ELF-1 (cell line): ENCODE results near the gene SMAD7.

Source experiments
- DNase-seq: peaks from one replicate; pipeline ENCODE4 v3.0.0-alpha.2; 2016; ENCODE audit warnings: low read depth, low spot score

The SMAD7 gene

GRCh38 chr18:48944634-48945033, 6.1 kb downstream of the SMAD7 start:
- DNase-seq, result no peak

GRCh38 chr18:48943736-48944527, 6.8 kb downstream of the SMAD7 start:
- DNase-seq, result no peak

DNA sequence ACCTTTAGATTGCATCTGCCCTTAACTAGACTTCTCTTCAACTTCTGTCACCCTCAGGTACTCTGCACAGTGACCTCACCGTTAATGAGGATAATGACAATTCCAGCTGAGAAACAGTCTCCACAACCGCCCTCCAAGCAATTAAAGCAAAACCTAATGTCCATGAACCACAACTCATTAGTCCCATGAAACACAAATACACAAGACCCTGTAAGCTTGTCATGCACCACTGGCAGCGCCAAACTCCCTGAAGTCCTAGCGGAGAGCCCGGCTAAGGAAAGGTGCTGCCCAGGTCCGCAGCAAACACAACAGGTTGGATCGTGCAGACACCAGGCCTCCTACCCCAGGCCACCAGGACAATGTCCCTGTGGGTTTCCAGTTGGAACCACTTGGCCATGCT, 7.4 kb downstream of the SMAD7 start:
- DNase-seq, result no peak

GRCh38 chr18:48942554-48943261, 8.1 kb downstream of the SMAD7 start:
- DNase-seq, result peak; percentile 66

- no peak for DNase-seq
Measured at GRCh38 chr18:48942086-48942485, 8.7 kb downstream of the SMAD7 start.

- no peak for DNase-seq
Measured at GRCh38 chr18:48941672-48942071, 9.1 kb downstream of the SMAD7 start.

DNA sequence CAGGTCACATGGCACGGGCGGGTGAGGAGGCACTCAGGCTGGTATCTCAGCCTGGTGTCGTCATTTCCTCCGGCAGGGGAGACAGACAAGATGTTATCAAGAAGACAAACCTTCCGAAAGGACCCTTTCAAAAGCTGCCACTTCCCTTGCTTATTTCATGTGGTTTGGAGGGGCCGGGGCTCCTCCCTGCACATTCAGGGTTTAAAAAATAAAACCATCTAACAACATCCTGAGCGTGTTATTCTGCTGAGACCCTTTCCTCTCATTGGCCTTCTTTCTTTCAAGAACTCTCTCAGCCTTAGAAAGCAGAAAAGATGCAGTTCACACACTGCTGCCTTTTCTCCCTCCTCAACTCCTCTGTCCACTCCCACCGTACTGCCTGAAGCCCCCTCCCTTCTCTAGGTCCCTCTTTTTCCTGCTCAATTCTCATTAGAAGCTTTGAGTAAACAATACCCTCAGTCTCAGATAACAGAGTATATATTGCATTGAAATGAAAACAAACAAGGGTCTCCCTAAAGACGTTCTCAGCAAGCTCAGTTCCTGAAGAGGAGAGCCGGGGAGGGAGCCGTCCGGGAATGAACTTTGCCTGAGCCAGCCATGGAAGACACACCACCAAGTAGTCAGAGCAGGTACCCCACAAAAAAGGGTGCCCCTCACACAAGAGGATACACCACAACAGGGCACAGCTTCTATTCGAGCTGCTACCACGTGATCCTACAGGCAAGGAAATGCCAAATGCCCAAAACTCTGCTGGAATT, 9.7 kb downstream of the SMAD7 start:
- peak; percentile 61 for DNase-seq

DNA sequence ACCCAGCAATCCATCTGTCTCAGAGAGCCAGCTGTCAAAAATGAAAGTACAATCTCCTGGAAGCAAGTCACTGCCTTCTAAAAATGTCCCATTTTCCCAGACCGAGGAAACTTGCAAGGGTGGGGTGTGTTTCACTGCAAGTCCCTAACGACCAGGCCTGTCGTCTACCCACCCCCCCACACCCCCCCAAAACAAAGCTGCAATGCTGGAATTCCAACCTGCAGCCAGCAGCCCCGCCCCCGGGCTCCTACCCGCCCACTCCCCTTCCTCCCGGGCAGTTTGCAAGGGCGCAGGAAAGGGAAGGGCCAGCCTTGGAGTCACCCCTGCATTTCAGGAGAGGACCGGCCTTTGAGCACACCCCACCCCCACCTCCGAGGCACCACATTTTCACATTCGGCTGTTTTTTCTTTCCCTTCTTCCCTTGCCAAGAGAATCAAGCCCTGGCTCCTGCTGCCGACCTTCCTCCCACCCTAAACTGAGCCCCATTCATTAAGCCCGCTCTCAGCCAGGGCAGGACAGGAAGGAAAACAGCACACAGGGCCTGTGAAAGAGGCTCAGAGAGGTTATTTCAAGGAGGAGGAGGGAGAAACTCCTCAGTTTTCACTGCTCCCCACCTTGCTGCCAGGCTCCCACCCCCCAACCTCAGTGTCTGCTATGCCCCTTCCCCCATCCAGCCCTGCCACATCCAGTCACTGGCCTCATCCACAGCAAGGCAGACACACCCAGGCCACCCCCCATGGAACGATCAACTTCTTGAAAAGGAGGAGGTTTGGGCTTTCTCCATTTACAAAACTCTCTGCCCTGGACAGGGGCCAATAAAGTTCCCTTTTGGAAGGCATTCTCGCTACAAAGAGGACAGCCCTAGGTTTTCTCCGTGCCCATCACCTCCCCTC, 11.3 kb downstream of the SMAD7 start:
- DNase-seq, result no peak

- no peak for DNase-seq
Measured at GRCh38 chr18:48938827-48939204, 11.9 kb downstream of the SMAD7 start.

DNA sequence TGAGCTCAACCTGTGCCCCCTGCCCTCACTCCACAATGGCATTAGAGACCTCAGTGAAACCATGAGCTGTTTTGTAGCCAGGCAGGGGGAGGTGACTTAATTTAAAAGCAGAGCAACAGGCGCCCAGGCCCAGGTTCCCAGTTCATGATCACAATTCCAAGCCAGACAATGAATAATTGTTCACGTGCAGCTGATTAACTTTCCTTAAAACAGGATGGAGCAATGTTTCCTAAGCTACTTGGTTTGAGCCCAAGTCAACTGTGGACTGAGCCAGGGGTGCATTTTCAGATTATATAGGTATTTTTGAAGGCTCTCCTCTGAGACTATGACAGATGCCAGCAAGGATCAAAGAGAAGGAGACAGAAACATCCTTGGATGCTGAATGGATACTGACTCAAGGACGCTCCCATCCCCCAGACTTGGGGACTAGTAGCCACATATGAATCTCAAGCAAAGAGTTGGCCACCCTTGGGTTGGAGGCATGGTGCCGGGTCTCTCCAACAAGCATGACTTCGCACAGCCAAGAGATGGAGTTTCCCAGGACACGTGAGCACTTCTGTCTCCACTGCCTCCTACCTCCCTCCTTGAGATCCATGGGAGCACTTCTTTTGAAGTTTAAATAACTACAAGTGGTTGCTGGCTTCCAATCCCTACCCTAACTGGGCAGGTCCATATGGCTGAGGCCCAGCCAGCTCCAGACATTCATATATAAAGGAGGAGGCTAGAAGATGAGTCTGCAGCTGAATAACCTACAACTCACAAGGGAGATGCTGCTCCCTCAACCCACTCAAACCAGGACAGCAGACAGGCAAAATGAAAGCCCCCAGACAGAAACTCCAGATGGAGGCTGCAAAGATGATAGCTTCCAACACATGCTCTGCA, 12.7 kb downstream of the SMAD7 start:
- no peak for DNase-seq

DNA sequence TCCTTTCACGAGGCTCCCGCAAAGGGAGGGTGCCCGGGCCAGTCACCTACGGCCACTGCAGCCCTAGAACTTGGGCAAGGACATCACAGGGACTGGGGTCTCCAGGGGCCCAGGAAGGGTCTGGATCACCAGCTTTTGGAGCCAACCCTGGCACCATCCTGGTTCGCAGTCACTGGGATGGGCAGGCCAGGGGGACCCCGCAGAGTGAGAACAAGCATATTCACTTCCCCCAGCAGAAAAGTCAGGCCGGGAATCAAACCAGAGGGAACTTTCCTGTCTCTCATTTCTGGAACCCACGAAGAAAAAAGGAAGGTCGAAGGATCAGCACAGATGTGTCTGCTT, 15.4 kb downstream of the SMAD7 start:
- DNase-seq, result no peak

GRCh38 chr18:48934723-48935432, 15.9 kb downstream of the SMAD7 start:
- no peak for DNase-seq

GRCh38 chr18:48934415-48934722, 16.4 kb downstream of the SMAD7 start:
- DNase-seq, result no peak

DNA sequence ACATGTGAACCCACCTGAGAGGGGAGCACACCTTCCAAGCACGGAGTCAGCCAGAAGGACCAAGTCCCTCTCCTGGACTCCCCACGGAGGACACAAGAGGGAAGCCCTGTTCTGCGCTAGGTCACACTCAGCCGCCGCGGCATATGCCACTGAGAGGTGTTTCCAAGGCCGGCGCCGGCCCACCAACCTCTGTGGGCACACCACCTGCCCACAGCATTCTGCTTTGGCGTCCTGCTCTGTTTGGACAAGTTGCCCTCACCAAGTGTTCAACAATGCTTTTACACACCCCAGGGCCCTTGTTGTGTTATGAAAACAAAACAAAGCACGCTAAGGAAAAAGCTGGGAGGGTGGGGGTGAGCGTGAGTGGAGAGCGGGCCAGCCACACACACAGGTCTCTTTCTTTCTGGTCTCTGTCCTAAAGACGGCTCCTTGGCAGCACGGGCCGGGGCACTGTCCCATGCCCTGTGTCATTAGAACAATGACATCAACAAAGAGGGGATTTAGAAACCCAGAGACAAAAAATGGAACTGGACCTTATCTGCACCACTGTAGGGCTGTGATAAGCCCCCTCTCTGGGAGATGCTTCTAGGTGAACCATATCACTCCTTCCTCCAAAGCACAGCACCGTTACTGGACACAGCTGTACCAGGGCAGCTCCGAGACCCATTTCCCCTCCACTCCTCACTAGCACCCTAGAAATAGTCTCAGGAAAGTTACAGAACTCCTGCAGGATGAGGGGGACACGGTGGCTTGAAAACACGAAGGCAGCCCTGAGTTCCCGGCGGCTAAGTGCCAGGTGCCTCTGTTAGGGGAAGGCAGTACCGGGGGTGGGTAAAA, 17.0 kb downstream of the SMAD7 start:
- no peak for DNase-seq

DNA sequence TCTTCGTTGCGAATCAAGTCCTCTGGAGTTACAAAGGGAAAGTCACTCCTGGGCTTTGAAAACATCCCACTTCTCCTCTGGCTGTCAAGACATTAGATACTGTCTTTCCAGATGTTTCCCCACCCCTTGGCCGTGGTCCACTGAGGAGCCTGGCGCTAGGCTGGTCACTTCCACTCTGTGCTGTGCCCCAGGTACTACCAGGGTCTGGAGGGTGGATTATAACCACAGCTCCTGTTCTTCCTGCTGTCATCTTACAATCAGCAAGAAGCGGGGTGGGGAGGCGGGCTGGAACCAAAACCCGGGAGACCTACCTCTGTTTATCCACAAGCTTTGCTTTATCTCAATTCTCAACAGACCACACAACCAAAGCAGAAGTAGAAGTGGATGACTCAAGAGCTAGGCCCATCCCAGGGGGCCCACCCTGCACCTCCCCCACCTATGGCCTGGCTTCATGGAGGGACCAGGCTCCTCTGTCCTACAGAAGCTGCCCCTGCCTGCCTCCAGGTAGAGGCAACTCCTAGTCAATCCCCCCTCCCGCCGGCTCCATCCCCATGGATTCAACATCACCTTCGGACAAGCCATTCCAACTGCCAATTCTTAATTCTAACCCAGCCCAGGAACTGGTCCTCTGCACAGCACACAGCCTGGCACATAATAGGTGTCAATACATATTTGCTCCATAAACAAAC, 17.8 kb downstream of the SMAD7 start:
- peak; percentile 85 for DNase-seq

GRCh38 chr18:48932462-48932818, 18.3 kb downstream of the SMAD7 start:
- no peak for DNase-seq

DNA sequence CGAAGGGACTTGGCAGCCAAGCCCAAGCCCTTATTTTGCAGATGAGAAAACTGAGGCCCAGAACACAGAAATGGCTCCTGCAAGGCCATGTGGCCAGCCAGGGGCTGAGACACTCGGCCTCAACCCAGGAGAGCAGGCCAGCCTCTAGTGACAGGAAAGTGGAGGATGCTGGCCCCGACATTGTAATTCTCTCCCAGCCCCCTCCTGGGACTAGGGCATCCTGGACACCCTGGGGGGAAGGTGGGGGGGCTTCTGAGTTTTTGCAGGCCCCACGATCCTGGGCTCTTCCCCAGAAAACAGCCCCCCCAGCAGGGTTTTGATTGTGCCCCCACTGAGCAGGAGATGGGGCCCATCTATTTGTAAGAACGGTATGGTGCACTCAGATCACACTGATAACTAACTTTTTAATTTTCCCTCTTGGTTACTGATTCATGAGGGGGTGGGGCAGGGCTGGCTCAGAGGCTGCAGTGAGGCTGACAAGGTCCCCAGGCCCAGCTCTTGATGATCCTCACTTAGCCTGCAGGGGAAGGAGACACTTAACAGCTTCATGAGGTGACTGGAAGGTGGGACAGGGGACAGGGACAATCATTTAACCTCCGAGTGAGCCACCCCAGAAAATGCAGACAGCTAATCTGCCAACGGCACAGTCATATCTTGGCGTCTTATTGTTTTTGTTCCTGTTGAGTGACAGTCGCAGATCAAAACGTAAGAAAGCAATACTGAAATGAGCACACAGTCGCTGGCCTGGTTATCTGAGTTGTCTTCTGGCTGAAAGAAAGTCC, 18.9 kb downstream of the SMAD7 start:
- DNase-seq, result no peak

GRCh38 chr18:48930926-48931325, 19.8 kb downstream of the SMAD7 start:
- DNase-seq, result no peak
